MV-4-11 (cell line): Measurements from ENCODE around the gene JHY.
A peak's percentile ranks its signal among the peaks of the same experiment; 100 is the strongest.

ENCODE experiments used
- DNase-seq: peaks from one replicate; lab custom pipeline; 2025; lab: John Stamatoyannopoulos, UW

Gene JHY

DNA sequence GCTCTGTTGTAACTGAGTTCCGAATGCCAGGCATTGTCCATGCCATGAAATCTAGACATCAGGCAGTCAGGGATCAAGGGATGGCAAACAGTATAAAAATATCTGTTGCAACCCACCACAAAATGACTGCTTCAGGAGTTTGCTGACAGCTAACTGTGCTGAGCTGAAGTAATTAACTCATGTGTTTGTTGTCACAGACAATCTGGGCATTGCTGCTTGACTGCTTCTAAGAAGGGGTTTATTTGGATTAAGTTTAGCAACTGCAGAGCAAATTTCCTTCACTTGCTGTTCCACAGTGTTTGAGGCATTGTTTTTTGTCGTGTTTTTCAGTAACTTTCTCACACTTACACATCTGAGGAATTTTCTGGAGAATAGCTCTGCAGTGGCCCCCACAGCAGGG, 68.7 kb downstream of the JHY start:
- no peak for DNase-seq

GRCh38 chr11:122954455-122954854, 71.9 kb downstream of the JHY start:
- no peak for DNase-seq

- no peak for DNase-seq
Observed at GRCh38 chr11:122963961-122964360, 81.4 kb downstream of the JHY start.

- no peak for DNase-seq
Observed at GRCh38 chr11:122976061-122976733, 93.6 kb downstream of the JHY start.

DNA sequence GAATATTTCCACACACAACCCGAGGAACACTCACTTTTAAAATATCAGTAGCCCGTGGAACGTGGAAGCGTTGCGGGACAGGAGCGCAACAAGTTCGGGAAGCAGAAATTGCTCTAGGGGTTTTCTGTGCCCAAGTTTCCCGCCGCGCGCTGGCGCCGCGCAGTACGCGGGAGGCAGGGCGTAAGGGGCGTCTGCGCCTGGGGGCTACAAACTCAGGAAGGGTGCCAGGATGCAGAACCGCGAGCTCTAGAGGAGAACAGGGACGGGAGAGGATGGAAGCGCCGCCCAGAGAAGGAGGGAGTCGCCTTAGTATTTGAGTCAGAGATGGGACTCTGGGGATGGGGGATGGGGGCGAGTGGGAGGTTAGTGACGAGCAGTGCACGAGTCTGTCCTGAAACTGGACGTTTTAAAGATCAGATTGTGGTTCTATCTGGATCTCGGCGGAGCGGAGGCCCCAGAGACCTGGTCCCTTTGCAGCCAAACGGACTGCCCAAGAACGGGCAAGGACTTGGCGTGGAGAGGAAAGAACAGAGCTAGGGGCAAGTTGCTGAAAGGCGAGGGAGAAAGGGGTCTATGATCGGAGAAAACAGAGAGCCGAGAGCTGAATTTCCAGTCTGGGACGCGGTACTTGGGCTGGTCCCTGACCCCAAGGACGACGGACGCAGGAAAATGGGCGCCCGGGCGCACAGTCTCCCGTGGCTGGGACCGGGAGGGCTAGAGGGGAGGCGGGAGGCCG, 94.3 kb downstream of the JHY start:
- DNase-seq: no peak

GRCh38 chr11:122977470-122978298, 95.1 kb downstream of the JHY start:
- no peak for DNase-seq

- DNase-seq: no peak
Observed at GRCh38 chr11:122978299-122978620, 95.7 kb downstream of the JHY start.

- no peak for DNase-seq
Observed at GRCh38 chr11:122979103-122979814, 96.7 kb downstream of the JHY start.

DNA sequence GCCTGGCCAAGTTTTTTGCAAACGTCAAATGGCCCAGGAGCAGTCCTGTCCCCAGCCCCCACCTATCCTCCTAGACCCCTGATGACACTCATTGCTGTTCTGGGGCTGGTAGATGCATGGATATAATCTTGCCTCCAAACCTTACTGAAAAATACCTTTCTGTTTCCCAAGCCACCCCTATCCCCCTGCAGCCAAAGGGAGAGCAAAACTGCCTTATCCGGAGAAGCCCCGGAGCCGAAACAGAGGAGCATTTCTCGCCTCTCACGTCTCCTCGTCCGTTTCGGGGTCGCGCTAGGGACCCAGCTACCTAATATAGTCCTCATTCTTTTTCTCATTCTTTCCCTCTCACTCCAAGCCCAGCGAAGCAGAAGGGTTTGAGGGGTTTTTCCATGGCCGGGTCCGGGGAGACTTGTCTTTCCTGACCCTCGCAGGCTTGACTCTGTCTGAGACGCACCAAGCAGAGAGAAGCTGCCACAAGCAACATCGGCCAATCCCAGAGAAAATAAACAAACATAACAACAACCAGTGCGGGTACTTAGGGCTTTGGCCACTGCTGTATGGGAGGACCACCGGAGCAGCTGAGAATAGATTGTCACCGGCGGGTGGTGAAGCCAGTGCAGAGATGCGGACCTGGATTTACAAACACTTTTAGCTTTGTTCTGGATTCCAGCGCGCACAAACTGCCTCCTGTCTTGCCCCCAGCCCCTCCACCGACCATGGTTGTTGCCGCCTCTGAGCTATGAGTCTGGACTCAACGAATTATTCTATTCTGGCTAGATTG, 97.4 kb downstream of the JHY start:
- DNase-seq: no peak

GRCh38 chr11:122981388-122982264, 99.1 kb downstream of the JHY start, which contains the start of gene BSX:
Gene BSX (minus strand): TSS chr11:122981834. CDS start chr11:122981671, 163 bp downstream.
- peak; percentile 58 for DNase-seq

GRCh38 chr11:122983438-122984185, 101.1 kb downstream of the JHY start:
- no peak for DNase-seq

DNA sequence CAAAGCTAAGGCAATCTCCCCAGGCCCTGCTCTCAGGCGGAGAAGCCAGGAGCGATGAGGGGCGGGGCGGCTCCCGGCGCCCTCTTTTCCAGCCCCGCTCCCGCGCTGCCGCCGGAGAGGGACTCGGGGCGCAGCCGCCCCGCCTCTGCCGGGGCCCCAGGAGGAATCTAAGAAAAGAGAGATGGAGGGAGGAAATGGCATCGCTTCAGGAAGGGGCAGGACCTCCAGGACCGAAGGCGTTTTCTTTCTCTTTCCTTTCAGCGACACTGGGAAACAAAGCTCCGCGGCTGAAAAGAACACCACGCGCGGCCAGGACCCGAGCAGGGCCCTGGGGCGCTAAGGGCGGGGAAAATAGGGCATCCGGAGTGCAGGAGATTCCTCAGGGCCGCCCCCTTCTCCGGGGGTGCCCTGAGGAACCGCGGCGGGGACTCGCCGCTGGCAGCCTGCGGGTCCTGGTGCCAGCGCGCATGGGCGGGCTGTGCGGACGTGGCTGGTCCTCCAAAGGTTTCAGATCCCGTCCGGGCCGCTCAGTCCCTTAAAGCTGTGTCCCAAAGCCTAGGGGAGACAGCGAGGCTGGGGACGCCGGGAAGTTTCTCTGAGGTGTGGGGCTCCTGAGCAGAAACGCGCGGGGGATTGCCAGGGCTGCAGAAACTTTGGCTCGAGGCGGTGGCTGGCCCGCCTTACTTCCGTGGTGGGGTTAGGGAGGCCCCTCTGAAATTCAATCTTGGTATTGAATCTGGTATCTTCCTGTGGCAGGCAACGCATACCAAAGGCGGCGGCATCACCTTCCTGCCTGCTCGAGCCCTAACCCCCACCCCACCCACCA, 101.8 kb downstream of the JHY start:
- no peak for DNase-seq

DNA sequence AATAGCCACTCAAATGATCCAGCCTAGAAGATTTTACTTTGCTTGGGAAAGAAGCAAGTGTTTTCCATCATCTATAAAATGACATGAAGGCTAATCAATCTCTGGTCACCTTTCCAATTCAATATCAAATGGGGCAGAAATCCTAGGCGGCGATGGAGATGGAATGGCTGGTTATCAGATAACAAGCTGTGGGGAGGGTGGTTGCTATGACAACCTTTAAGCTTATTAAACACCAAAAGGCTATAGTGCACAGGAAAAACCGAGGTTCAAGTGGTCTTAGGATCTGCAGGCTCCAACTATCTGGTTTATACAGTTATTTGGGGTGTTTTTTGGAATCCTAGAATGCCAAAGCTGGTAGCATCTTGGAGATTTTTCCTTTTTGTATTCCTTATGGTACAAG, 113.0 kb downstream of the JHY start:
- no peak for DNase-seq

GRCh38 chr11:122998727-122999366, 116.3 kb downstream of the JHY start:
- no peak for DNase-seq

DNA sequence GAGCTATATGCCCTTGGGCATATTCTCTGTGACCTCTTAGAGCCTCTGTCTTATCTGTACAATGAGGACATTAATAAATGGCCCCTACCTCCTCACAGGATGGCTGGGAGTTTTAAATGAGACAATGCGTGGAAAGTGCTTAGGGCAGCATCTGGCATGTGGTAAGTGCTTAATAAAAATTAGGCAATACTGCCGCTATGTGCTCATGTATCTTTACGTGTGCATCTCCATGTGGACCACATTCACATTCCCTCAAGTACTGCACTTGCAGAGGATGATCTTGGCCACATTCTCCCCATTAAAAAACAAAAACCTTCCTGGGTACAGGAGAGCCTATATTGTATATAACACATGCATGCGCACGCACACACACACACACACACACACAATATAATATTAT, 118.2 kb downstream of the JHY start:
- no peak for DNase-seq

- DNase-seq: no peak
Observed at GRCh38 chr11:123006860-123007542, 124.4 kb downstream of the JHY start.
